HEK293 (cell line): ENCODE results near the gene C2orf78.

Experiments used
- BCL11A ChIP-seq: fragments of 450-650 bp; formaldehyde crosslinking; IDR thresholded peaks from 2 replicates; pipeline ENCODE4 v1.5.1; 2016; ENCODE audit warnings: low read depth, missing biosample characterization, missing genetic modification characterization
- YY1 ChIP-seq: fragments of 450-650 bp; formaldehyde crosslinking; IDR thresholded peaks from 2 replicates; pipeline ENCODE4 v1.5.1; 2018; ENCODE audit warnings: missing biosample characterization, missing genetic modification characterization
- ZFP3 ChIP-seq: fragments of 450-650 bp; formaldehyde crosslinking; IDR thresholded peaks from 2 replicates; pipeline ENCODE4 v1.5.1; 2016; ENCODE audit warnings: low read depth, missing biosample characterization, missing genetic modification characterization
- ZNF138 ChIP-seq: fragments of 450-650 bp; formaldehyde crosslinking; IDR thresholded peaks from 2 replicates; pipeline ENCODE4 v1.5.1; 2016; ENCODE audit warnings: missing biosample characterization, missing genetic modification characterization, borderline replicate concordance
- ZNF184 ChIP-seq: fragments of 450-650 bp; IDR thresholded peaks from 2 replicates; pipeline ENCODE4 v1.5.1; 2018; ENCODE audit warnings: missing biosample characterization, mild to moderate bottlenecking, missing genetic modification characterization
- ZNF350 ChIP-seq: fragments of 450-650 bp; formaldehyde crosslinking; IDR thresholded peaks from 2 replicates; pipeline ENCODE4 v1.5.0; 2017; ENCODE audit warnings: missing biosample characterization, mild to moderate bottlenecking, missing genetic modification characterization
- ZNF394 ChIP-seq: fragments of 450-650 bp; formaldehyde crosslinking; IDR thresholded peaks from 2 replicates; pipeline ENCODE4 v1.5.1; 2016; ENCODE audit warnings: missing biosample characterization, missing genetic modification characterization, mild to moderate bottlenecking, moderate library complexity, borderline replicate concordance
- ZNF571 ChIP-seq: fragments of 450-650 bp; formaldehyde crosslinking; IDR thresholded peaks from 2 replicates; pipeline ENCODE4 v1.5.0; 2017; ENCODE audit warnings: missing biosample characterization, missing genetic modification characterization
- ZNF701 ChIP-seq: fragments of 450-650 bp; formaldehyde crosslinking; IDR thresholded peaks from 2 replicates; pipeline ENCODE4 v1.5.1; 2016; ENCODE audit warnings: missing biosample characterization, missing genetic modification characterization
- ZSCAN23 ChIP-seq: fragments of 450-650 bp; formaldehyde crosslinking; IDR thresholded peaks from 2 replicates; pipeline ENCODE4 v1.5.1; 2016; ENCODE audit warnings: missing biosample characterization, missing genetic modification characterization
- TF ChIP-seq, protein P1 (sequence below): fragments of 450-650 bp; formaldehyde crosslinking; IDR thresholded peaks from 2 replicates; pipeline ENCODE4 v1.5.1; 2016; ENCODE audit warnings: missing biosample characterization, missing genetic modification characterization
- TF ChIP-seq, protein P2 (sequence below): fragments of 450-650 bp; formaldehyde crosslinking; IDR thresholded peaks from 2 replicates; pipeline ENCODE4 v1.5.1; 2016; ENCODE audit warnings: missing biosample characterization, missing genetic modification characterization
- TF ChIP-seq, protein P3 (sequence below): IDR thresholded peaks from 2 replicates; pipeline ENCODE4 v1.6.1; 2011; ENCODE audit warnings: mild to moderate bottlenecking, low read depth, low read length, borderline replicate concordance

DNA sequence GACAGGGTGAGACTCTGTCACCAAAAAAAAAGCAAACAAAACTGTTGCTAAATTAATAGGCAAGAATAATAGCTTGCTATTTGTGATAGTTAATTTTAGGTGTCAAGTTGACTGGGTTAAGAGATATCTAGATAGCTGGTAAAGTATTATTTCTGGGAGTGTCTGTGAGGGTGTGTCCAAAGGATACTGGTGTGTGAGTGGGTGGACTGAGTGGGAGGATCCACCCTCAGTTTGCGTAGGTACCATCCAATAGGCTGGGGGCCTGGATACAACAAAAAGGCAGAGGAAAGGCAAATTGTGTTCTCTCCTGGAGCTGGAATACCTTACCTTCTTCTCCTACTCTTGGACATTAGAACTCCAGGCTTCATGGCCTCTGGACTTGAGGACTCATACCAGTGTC lies 19.0 kb upstream of the C2orf78 start:
- TF ChIP-seq, protein P1, sequence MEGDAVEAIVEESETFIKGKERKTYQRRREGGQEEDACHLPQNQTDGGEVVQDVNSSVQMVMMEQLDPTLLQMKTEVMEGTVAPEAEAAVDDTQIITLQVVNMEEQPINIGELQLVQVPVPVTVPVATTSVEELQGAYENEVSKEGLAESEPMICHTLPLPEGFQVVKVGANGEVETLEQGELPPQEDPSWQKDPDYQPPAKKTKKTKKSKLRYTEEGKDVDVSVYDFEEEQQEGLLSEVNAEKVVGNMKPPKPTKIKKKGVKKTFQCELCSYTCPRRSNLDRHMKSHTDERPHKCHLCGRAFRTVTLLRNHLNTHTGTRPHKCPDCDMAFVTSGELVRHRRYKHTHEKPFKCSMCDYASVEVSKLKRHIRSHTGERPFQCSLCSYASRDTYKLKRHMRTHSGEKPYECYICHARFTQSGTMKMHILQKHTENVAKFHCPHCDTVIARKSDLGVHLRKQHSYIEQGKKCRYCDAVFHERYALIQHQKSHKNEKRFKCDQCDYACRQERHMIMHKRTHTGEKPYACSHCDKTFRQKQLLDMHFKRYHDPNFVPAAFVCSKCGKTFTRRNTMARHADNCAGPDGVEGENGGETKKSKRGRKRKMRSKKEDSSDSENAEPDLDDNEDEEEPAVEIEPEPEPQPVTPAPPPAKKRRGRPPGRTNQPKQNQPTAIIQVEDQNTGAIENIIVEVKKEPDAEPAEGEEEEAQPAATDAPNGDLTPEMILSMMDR, result no peak
- TF ChIP-seq ZFP3 (tag by site-specific recombination) (no peak), ZNF184 (tag by site-specific recombination) (no peak), ZSCAN23 (tag by site-specific recombination) (no peak), ZNF394 (tag by site-specific recombination) (no peak), ZNF571 (tag by site-specific recombination) (no peak), BCL11A (tag by site-specific recombination) (no peak), ZNF701 (tag by site-specific recombination) (no peak), YY1 (tag by site-specific recombination) (no peak), ZNF138 (tag by site-specific recombination) (no peak), ZNF350 (tag by site-specific recombination) (no peak)
- TF ChIP-seq, protein P2, sequence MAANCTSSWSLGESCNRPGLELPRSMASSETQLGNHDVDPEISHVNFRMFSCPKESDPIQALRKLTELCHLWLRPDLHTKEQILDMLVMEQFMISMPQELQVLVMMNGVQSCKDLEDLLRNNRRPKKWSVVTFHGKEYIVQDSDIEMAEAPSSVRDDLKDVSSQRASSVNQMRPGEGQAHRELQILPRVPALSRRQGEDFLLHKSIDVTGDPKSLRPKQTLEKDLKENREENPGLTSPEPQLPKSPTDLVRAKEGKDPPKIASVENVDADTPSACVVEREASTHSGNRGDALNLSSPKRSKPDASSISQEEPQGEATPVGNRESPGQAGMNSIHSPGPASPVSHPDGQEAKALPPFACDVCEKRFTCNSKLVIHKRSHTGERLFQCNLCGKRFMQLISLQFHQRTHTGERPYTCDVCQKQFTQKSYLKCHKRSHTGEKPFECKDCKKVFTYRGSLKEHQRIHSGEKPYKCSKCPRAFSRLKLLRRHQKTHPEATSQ (tag by site-specific recombination), result no peak
- TF ChIP-seq, protein P3, sequence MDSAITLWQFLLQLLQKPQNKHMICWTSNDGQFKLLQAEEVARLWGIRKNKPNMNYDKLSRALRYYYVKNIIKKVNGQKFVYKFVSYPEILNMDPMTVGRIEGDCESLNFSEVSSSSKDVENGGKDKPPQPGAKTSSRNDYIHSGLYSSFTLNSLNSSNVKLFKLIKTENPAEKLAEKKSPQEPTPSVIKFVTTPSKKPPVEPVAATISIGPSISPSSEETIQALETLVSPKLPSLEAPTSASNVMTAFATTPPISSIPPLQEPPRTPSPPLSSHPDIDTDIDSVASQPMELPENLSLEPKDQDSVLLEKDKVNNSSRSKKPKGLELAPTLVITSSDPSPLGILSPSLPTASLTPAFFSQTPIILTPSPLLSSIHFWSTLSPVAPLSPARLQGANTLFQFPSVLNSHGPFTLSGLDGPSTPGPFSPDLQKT, result no peak
